Transverse colon (tissue), 4 donors: ENCODE measurements around the gene RORB. TPM values are rescaled to one million over a fixed set of nuclear protein-coding genes. Genes with fewer than 3 reads are reported as not detected.

Experiments used
- DNase-seq: peaks from one replicate; pipeline ENCODE4 v3.0.0-alpha.2; 2019
- H3K27ac ChIP-seq, 4 donors: fragments of 200-600 bp; sonication (generic); 2 replicates each; pipeline ENCODE4 v1.5.1; 2016 to 2018; ENCODE audit warnings: inconsistent platforms in 4 of 4
- H3K27me3 ChIP-seq: fragments of 200-600 bp; sonication (generic); 2 replicates; pipeline ENCODE4 v1.5.1; 2017; ENCODE audit warnings: inconsistent platforms
- H3K36me3 ChIP-seq, 4 donors: fragments of 200-600 bp; sonication (generic); 2 replicates each; pipeline ENCODE4 v1.5.1; 2017 to 2019; ENCODE audit warnings: inconsistent platforms in 4 of 4
- H3K4me1 ChIP-seq, 4 donors: fragments of 200-600 bp; sonication (generic); 2 replicates each; pipeline ENCODE4 v1.5.1; 2017 to 2020; ENCODE audit warnings: inconsistent platforms in 4 of 4
- H3K4me3 ChIP-seq, 4 donors: fragments of 200-600 bp; sonication (generic); 1 replicate in 1 of 4; 2 replicates in 3 of 4; pipeline versions ENCODE4 v1.5.1 to v1.6.1; 2017 to 2019; ENCODE audit warnings: inconsistent platforms in 4 of 4
- H3K9me3 ChIP-seq, 2 donors: fragments of 200-600 bp; sonication (generic); 2 replicates each; pipeline ENCODE4 v1.5.1; 2017 to 2019; ENCODE audit warnings: inconsistent platforms in 2 of 2
- CTCF ChIP-seq, 5 experiments: fragments of 200-600 bp in 3 of 5; fragments of 450-650 bp in 2 of 5; sonication (generic) in 3 of 5; IDR thresholded peaks; 1 replicate in 2 of 5; 2 replicates in 3 of 5; pipeline ENCODE4 v1.5.1; 2016 to 2017; ENCODE audit warnings: antibody characterized with exemption in 5 of 5, inconsistent platforms in 3 of 5, mild to moderate bottlenecking in 2 of 5, moderate library complexity in 1 of 5
- EP300 ChIP-seq: sonication (generic); formaldehyde crosslinking; IDR thresholded peaks from one replicate; pipeline ENCODE4 v1.6.1; 2017; ENCODE audit warnings: antibody characterized with exemption, low read depth
- POLR2A ChIP-seq: fragments of 450-650 bp; IDR thresholded peaks from one replicate; pipeline ENCODE4 v1.6.1; 2016; ENCODE audit warnings: antibody characterized with exemption, mild to moderate bottlenecking, moderate library complexity
- POLR2AphosphoS5 ChIP-seq, 3 donors: sonication (generic); formaldehyde crosslinking; IDR thresholded peaks; one replicate each; pipeline ENCODE4 v1.6.1; 2016; ENCODE audit warnings: antibody characterized with exemption in 3 of 3
- WGBS, 2 donors: methylation state at CpG; one replicate each; pipeline ENCODE4 v1.1.5; 2018; ENCODE audit warnings: low coverage in 1 of 2; 5-methylcytosine and 5-hydroxymethylcytosine counted together
- in situ Hi-C, 4 donors: fragments of 200-750 bp; cut with MboI; loops; one replicate each; pipeline versions ENCODE4 v1.15.0 to v1.15.1; 2017; ENCODE audit warnings: low sequenced_read_pairs in 3 of 4, low pct_ligation_motif_present in 1 of 4, low pct_unique_long_range_greater_than_20kb in 1 of 4
- intact Hi-C: fragments of 100-400 bp; cut with DNase I; formaldehyde crosslinking; loops from one replicate; pipeline ENCODE4 v1.15.1; 2023; ENCODE audit warnings: low total_unique reads
- total RNA-seq, 4 donors: library from RNA; depleted of rRNA; stranded (reverse); fragments of >200 nt; gene quantifications; one replicate each; pipeline ENCODE4 v1.1.0, GENCODE V29; 2016

RORB gene
- total RNA-seq, 4 donors from 2014 or later, result 0.20 to 1.1 (median 0.27) TPM; not detected in 1

GRCh38 chr9:74554751-74555419 is 57.8 kb downstream of the RORB start:
- no peaks in the 10 kb centered on the region for H3K36me3 ChIP-seq
- TF ChIP-seq EP300, result no peak
- no peak for TF ChIP-seq POLR2A
- no peak for TF ChIP-seq CTCF (IDR thresholded peaks at IDR 0.05)
- no peak for TF ChIP-seq POLR2AphosphoS5 (IDR thresholded peaks at IDR 0.05)
- no peak for DNase-seq
- no peaks in the 10 kb centered on the region for H3K9me3 ChIP-seq
- in situ Hi-C loops (loop anchor here in 2 of 4 donors (25.0 kb wide), 1 partner anchor 1343 kb away; no protein-coding TSS in a partner anchor), intact Hi-C loops (no loop called here)
- no peak overlapping the region for H3K4me3 ChIP-seq
- 36 to 53% methylated on average over 6 to 9 of the region's 9 CpGs for WGBS, 2 donors
- no peaks in the 10 kb centered on the region for H3K27me3 ChIP-seq
- H3K4me1 ChIP-seq, result no peaks in the 10 kb centered on the region
- H3K27ac ChIP-seq, result no peak overlapping the region

- Histone ChIP-seq H3K4me3 (no peak overlapping the region), H3K27me3 (no peaks in the 10 kb centered on the region), H3K9me3 (no peaks in the 10 kb centered on the region), H3K36me3 (no peaks in the 10 kb centered on the region), H3K27ac (no peak overlapping the region), H3K4me1 (no peaks in the 10 kb centered on the region)
- no peak for TF ChIP-seq POLR2A
- TF ChIP-seq EP300, result no peak
- TF ChIP-seq CTCF (IDR thresholded peaks at IDR 0.05), result no peak
- TF ChIP-seq POLR2AphosphoS5 (IDR thresholded peaks at IDR 0.05), result no peak
- in situ Hi-C loops, result loop anchor here in 2 of 4 donors (25.0 kb wide), 1 partner anchor 1343 kb away; no protein-coding TSS in a partner anchor
- no peak for DNase-seq
- WGBS, 2 donors, result 70 to 90% methylated on average over 2 to 3 of the region's 3 CpGs
- intact Hi-C loops, result no loop called here
Observed at GRCh38 chr9:74555565-74555964, 58.4 kb downstream of the RORB start.

GRCh38 chr9:74556685-74557084 is 59.5 kb downstream of the RORB start:
- no peaks in the 10 kb centered on the region for H3K36me3 ChIP-seq
- WGBS, 2 donors, result 58 to 71% methylated on average over 3 of the region's 3 CpGs
- no peak for TF ChIP-seq POLR2A
- TF ChIP-seq EP300, result no peak
- no peak for TF ChIP-seq POLR2AphosphoS5 (IDR thresholded peaks at IDR 0.05)
- no peak for TF ChIP-seq CTCF (IDR thresholded peaks at IDR 0.05)
- no peaks in the 10 kb centered on the region for H3K9me3 ChIP-seq
- H3K27ac ChIP-seq, result no peak overlapping the region
- no peak overlapping the region for H3K4me3 ChIP-seq
- DNase-seq, result no peak
- no peaks in the 10 kb centered on the region for H3K27me3 ChIP-seq
- intact Hi-C loops, result no loop called here
- in situ Hi-C loops, result loop anchor here in 2 of 4 donors (25.0 kb wide), 1 partner anchor 1344 kb away; no protein-coding TSS in a partner anchor
- H3K4me1 ChIP-seq, result no peaks in the 10 kb centered on the region

- no peaks in the 10 kb centered on the region for H3K9me3 ChIP-seq
- no peaks in the 10 kb centered on the region for H3K4me1 ChIP-seq
- no peaks in the 10 kb centered on the region for H3K36me3 ChIP-seq
- in situ Hi-C loops (loop anchor here in 2 of 4 donors (25.0 kb wide), 1 partner anchor 1345 kb away; no protein-coding TSS in a partner anchor), intact Hi-C loops (no loop called here)
- H3K4me3 ChIP-seq, result no peak overlapping the region
- WGBS, 2 donors, result 80 to 85% methylated on average over 5 of the region's 5 CpGs
- no peak for TF ChIP-seq POLR2A
- TF ChIP-seq CTCF (IDR thresholded peaks at IDR 0.05), result no peak
- TF ChIP-seq POLR2AphosphoS5 (IDR thresholded peaks at IDR 0.05), result no peak
- no peak for TF ChIP-seq EP300
- no peak overlapping the region for H3K27ac ChIP-seq
- no peaks in the 10 kb centered on the region for H3K27me3 ChIP-seq
- DNase-seq, result no peak
Observed at GRCh38 chr9:74557571-74557970, 60.4 kb downstream of the RORB start.
